Smooth muscle cell (in vitro differentiated cells): ENCODE results near the gene CD93. TPM values are rescaled to one million over a fixed set of nuclear protein-coding genes. Genes with fewer than 3 reads are reported as not detected.

Experiments used
- DNase-seq: peaks from one replicate; lab custom pipeline; 2025; ENCODE audit not compliant: unreplicated experiment; lab: John Stamatoyannopoulos, UW
- H2AFZ ChIP-seq: fragments of 200-600 bp; sonication (generic); 2 replicates; pipeline ENCODE4 v1.6.0; 2016; ENCODE audit warnings: antibody characterized with exemption, low read depth, mild to moderate bottlenecking
- H3F3A ChIP-seq: fragments of 200-600 bp; sonication (generic); 2 replicates; pipeline ENCODE4 v1.6.0; 2017; ENCODE audit warnings: antibody characterized with exemption, low read depth
- H3K27ac ChIP-seq: fragments of 200-600 bp; sonication (generic); 2 replicates; pipeline ENCODE4 v1.5.1; 2016; ENCODE audit warnings: low read depth, mild to moderate bottlenecking
- H3K27me3 ChIP-seq: fragments of 200-600 bp; sonication (generic); 2 replicates; pipeline ENCODE4 v1.6.1; 2016; ENCODE audit warnings: low read depth, mild to moderate bottlenecking
- H3K36me3 ChIP-seq: fragments of 200-600 bp; sonication (generic); 2 replicates; pipeline ENCODE4 v1.5.1; 2016; ENCODE audit warnings: low read depth
- H3K4me1 ChIP-seq: fragments of 200-600 bp; sonication (generic); 2 replicates; pipeline ENCODE4 v1.5.1; 2016; ENCODE audit warnings: low read depth
- H3K4me2 ChIP-seq: fragments of 200-600 bp; sonication (generic); 2 replicates; pipeline ENCODE4 v1.6.0; 2016; ENCODE audit warnings: mild to moderate bottlenecking
- H3K4me3 ChIP-seq: fragments of 200-600 bp; sonication (generic); 2 replicates; pipeline ENCODE4 v1.5.1; 2016; ENCODE audit warnings: mild to moderate bottlenecking
- H3K79me2 ChIP-seq: fragments of 200-600 bp; sonication (generic); 2 replicates; pipeline ENCODE4 v1.6.0; 2016; ENCODE audit warnings: low read depth, mild to moderate bottlenecking
- H3K9ac ChIP-seq: fragments of 200-600 bp; sonication (generic); 2 replicates; pipeline ENCODE4 v1.6.0; 2016; ENCODE audit warnings: low read depth
- H3K9me3 ChIP-seq: fragments of 200-600 bp; sonication (generic); replicated peaks from 2 replicates; pipeline ENCODE4 v1.5.1; 2016; ENCODE audit warnings: low read depth
- H4K20me1 ChIP-seq: fragments of 200-600 bp; sonication (generic); 2 replicates; pipeline ENCODE4 v1.6.0; 2016; ENCODE audit warnings: low read depth
- WGBS: methylation state at CpG from one replicate; pipeline ENCODE4 v1.1.7; 2016; ENCODE audit warnings: low lambda C conversion rate; 5-methylcytosine and 5-hydroxymethylcytosine counted together
- polyA plus RNA-seq: library from polyadenylated mRNA; unstranded; fragments of >200 nt; fragmentation: Nextera tagmentation; extraction: Ambion mirVana; gene quantifications from 2 replicates; pipeline ENCODE4 v1.2.1, GENCODE V29; 2016
- total RNA-seq: library from RNA; depleted of rRNA; stranded (reverse); fragments of >200 nt; gene quantifications from 2 replicates; pipeline ENCODE4 v1.2.3, GENCODE V29; 2014
- TF ChIP-seq, protein P1 (sequence below): fragments of 200-600 bp; sonication (generic); IDR thresholded peaks from 2 replicates; pipeline ENCODE4 v1.5.1; 2017; ENCODE audit warnings: borderline replicate concordance, mild to moderate bottlenecking, antibody characterized with exemption; ENCODE audit not compliant: insufficient read depth, poor library complexity, severe bottlenecking

CD93 gene
- total and polyA plus RNA-seq, 2 experiments from 2014 or later = not detected

DNA sequence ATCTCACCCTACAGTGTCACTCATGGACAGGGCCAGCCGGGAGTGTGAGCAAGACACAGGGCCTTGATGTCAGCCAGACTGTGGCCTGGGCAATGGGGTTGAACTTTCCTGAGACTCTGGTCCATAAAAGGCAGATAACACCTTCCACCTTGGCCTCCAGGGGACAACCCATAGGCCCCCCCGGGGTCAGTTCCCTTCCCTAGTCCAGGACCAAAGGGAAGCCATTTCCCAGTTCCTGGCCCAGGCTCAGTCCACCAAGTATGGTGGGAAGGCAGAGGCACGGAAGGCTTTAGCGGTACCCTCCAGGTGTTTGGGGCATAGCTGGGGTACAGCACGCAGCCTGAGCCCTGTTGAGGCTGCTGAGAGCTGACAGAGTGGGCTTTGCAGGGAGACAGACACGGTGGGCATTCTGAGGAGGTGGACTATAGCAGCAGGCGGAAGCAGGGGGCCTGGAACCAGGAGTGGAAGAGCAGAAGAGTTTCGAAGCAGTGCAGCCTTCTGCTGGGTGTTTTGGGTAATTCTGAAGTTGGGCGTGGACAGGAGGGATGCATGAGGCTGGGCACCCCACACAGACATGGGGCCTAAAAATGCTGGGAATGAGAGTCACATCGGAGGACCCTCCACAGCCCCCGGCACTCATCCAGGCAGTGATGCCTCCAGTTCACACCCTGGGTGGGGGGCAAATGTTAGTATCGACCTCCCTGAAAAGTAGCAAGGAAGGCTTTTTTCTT, 43.9 kb upstream of the CD93 start:
- H3F3A ChIP-seq = peaks cover 4% of the 10 kb centered on the region
- H4K20me1 ChIP-seq = no peaks in the 10 kb centered on the region
- WGBS = 78% methylated on average over 12 of the region's 12 CpGs
- H3K4me3 ChIP-seq = no peak overlapping the region
- H3K9me3 ChIP-seq = no peaks in the 10 kb centered on the region
- no peak overlapping the region for H3K27ac ChIP-seq
- no peaks in the 10 kb centered on the region for H3K4me1 ChIP-seq
- TF ChIP-seq, protein P1, sequence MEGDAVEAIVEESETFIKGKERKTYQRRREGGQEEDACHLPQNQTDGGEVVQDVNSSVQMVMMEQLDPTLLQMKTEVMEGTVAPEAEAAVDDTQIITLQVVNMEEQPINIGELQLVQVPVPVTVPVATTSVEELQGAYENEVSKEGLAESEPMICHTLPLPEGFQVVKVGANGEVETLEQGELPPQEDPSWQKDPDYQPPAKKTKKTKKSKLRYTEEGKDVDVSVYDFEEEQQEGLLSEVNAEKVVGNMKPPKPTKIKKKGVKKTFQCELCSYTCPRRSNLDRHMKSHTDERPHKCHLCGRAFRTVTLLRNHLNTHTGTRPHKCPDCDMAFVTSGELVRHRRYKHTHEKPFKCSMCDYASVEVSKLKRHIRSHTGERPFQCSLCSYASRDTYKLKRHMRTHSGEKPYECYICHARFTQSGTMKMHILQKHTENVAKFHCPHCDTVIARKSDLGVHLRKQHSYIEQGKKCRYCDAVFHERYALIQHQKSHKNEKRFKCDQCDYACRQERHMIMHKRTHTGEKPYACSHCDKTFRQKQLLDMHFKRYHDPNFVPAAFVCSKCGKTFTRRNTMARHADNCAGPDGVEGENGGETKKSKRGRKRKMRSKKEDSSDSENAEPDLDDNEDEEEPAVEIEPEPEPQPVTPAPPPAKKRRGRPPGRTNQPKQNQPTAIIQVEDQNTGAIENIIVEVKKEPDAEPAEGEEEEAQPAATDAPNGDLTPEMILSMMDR = no peak
- DNase-seq = no peak
- H3K9ac ChIP-seq = no peak overlapping the region
- no peaks in the 10 kb centered on the region for H3K79me2 ChIP-seq
- no peak overlapping the region for H3K4me2 ChIP-seq
- H2AFZ ChIP-seq = no peak overlapping the region
- H3K27me3 ChIP-seq = no peaks in the 10 kb centered on the region
- H3K36me3 ChIP-seq = no peaks in the 10 kb centered on the region

DNA sequence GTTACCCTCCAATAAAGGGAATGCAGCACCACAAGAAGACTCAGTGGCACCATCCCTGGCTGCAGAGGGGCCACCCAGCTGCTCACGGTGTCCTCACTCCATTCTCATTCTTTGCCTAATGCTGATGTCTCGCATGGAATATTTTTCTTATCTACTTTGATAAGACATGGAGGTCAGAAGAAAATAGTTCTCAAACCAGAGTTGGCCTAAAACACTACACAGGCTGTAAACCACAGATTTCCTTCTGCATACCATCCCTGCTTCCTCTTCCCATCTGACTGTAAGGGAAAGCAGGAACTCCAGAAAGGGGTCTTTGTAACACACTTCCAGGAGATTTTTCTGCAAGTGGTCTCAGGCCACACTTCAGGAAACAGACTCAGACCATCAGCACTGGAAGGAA, 43.1 kb upstream of the CD93 start:
- Histone ChIP-seq H3K36me3 (no peaks in the 10 kb centered on the region), H3K27ac (no peak overlapping the region), H3K79me2 (no peaks in the 10 kb centered on the region), H3K4me3 (no peak overlapping the region), H4K20me1 (no peaks in the 10 kb centered on the region), H3K9me3 (no peaks in the 10 kb centered on the region), H2AFZ (no peak overlapping the region), H3K9ac (no peak overlapping the region), H3K4me2 (no peak overlapping the region), H3K4me1 (no peaks in the 10 kb centered on the region), H3F3A (peaks cover 4% of the 10 kb centered on the region), H3K27me3 (no peaks in the 10 kb centered on the region)
- no peak for DNase-seq
- TF ChIP-seq, protein P1 = no peak
- WGBS = 17% methylated on average over 2 of the region's 2 CpGs

DNA sequence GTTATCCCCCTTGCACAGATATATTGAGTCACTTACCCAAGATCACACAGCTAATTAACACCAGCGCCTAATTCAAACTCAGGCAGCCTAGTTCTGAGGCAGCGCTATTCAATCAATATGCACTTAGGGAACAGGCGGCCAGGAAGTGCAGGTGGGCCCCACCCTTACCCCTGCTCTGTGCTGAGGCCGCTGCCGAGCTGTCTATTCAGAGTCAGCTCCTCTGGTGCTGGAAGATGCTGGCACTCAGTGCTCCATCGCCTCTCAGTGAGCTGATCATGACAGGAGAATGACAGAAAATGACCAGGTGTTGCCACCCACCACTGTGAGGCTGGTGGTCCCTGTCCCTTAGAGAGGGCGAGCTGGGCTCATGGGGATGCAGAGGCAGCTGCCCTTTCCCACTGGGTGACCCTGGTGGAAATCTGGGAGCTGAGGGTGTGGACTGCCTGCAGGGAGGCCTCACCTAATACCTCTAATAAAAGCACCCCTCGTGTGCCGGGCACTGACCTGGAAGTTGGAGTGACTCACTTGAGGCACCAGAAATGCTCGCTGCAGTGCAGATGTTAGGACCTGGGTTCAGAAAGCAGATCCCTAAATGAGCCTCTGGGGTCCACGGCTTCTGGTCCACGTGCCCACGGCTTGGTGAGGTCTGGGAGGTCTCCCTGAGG, 42.5 kb upstream of the CD93 start:
- no peak for DNase-seq
- H3K9me3 ChIP-seq = no peaks in the 10 kb centered on the region
- no peaks in the 10 kb centered on the region for H3K4me1 ChIP-seq
- no peaks in the 10 kb centered on the region for H3K36me3 ChIP-seq
- peaks cover 4% of the 10 kb centered on the region for H3F3A ChIP-seq
- no peaks in the 10 kb centered on the region for H4K20me1 ChIP-seq
- H3K27me3 ChIP-seq = no peaks in the 10 kb centered on the region
- H2AFZ ChIP-seq = no peak overlapping the region
- no peaks in the 10 kb centered on the region for H3K79me2 ChIP-seq
- 79% methylated on average over 13 of the region's 13 CpGs for WGBS
- no peak overlapping the region for H3K27ac ChIP-seq
- H3K4me2 ChIP-seq = no peak overlapping the region
- TF ChIP-seq, protein P1 = no peak
- H3K4me3 ChIP-seq = no peak overlapping the region
- H3K9ac ChIP-seq = no peak overlapping the region
